SKM-1 treated with dmso at 0.1 percent for 144 hours (cell line): ENCODE measurements around the gene EFNB1.

Source experiments
- DNase-seq: peaks from one replicate; lab custom pipeline; 2025; ENCODE audit not compliant: unreplicated experiment; lab: John Stamatoyannopoulos, UW

EFNB1 gene

DNA sequence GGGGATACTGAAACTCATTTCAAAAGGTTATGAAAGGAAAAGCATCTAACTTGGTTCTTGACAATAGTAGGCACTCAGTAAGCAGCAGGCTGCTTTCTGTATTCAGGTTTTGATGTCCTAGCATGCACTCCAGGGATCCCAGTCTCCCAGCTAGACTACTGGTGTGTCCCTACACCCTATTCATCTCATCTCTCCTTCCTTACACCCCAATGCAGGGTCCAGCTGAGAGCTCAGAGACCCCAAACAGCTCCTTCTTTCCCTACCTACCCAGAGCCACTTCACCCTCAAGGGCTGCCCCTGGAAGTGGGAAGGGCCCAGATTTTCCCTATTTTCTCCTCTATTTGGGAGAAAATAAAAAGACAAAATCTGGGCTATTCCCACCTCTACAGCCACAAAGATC is 1.6 kb upstream of the EFNB1 start:
- no peak for DNase-seq

DNA sequence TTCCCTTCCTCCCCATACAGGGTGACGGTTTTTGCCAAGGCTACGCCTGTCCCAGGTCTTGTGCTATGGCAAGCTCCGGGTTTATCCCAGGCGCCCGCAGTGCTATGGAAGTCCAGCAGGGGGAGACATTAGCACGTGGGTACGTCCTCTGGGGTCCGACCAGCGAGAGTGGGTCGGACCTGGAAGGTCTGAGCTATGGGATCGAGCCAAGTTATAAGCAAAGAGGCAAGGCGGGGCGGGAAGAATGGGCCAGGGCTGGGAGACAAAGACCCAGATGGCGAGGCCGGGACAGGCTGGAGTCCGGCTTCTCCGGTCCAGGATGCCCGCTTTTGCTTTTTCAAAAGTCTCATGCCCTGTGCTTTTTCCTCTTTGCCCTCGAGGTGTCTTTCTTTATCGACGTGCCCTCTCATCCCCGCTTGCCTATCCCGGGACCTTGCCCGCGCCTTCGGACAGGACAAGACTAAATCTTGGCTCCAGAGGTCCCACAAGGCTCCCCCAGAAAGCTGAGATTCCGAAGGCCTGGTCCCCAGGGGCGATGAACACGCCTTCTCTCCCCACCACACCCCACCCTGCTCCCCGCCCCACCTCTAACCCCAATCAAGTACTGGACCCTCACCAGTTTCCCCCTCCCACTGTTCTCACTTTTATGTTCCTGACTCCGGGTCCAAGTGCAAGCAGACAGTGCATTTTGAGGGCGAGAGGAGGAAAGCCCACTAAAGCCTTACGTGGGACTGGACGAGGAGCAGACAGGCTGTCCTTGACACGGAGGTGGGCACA is 785 bp upstream of the EFNB1 start:
- DNase-seq = peak; percentile 39

DNA sequence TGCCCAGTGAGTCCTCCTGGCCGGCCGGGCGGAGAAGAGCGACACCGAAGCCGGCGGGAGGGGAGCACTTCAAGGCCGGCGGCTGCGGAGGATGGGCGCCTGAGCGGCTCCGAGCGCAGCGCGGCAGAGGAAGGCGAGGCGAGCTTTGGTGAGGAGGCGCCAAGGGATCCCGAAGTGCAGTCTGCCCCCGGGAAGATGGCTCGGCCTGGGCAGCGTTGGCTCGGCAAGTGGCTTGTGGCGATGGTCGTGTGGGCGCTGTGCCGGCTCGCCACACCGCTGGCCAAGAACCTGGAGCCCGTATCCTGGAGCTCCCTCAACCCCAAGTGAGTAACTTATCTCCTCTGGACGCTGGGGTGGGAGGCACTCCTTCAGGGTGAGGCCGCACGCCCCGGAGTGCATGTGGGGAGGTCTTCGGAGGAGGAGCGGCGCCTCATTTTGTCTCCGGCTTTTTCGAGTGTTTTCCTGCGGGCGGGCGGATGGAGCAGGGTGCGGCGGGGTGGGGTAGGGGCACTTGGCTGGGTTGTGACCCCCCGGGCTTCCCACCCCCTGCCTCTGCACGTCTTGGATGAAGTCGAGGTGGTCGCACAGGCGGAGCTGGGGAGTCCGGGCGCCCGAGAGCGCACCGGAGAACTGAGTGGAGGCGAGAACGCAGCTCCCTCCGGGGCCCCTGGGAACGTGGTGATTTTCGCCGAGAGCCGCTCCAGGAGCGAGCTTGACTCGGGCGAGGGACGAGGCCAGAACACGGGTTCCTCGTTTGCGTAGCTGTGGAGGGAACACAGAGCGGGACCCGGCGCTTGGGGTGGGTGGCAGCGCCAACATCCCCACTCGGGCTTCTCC is 979 bp downstream of the EFNB1 start:
- no peak for DNase-seq

DNA sequence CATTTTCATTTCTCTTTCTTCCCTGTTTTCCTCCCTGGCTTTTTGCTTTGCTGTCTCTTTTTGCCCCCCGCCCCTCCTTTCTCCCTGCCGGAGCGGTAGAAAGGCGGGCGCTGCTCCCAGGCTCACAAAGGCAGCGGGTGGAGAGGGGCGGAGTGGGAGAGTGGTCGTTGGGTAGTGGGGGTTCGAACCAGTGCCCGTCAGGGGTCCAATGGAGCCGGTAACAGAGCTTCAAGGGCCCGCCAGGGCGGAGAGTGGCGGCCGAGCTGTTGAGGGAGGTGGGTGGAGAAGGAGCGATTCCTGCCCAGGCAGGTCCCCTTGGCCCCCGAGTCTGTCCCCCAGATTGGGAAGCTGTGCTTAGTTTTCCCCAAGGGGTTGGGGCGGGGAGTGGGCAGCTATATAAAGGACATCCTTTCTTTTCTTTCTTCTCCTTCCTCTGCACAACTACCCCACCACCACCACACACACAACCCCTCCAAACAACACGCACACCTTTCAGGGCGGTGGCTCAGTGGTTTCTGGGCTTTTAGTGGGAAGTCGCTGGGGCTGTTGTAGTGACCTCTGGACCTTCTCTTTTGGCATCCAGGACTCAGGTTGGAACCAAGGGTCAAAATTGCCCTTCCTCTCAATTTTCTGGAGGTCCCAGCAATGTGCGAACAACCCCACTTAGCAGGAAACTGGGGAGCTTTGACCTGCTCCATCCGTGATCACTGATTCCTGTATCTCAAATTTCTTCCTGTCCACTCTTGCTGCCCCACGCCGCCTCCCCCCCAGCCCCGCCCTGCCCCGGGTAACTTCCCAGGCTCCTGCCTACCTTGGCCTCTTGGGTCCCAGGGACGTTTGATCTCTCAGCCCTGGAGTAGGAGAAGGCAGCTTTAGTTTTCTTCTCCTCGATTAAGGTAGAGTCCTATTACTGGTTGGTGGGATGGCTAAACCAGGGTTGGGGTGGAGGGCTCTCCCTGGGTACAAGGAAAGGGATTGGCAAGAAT is 1.9 kb downstream of the EFNB1 start:
- DNase-seq = no peak

DNA sequence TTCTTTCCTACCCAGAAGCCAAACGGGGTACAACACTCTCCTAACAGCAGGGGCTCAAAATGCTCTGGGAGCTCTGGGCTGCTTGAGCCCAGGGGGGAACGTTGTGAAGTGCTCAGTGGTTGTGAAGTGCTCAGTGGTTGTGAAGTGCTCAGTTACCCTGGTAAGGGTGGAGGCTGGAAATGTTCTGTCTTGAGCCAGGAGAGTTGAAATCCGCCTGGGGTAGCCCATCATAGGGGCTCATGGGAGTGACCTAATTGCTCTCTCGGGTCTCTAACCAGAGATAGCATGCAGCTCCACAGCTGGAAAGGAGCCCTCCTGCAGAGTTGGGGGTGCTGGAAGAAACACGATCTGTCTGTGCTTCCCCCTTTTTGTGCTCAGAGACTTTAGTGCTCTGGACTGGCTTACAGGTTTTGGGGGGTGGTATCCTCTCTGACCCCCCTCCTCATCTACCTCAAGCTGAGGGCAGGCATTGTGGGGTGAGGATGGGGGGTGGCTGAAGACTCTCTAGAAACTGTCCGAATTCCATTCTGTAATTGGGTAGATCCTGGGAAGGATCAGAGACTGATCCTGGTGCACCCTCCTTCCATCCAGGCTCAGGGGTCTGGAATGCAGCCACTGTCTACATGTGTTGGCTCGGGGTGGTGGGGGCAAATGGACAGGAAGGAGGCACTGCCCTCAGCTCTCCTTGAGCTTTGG is 2.7 kb downstream of the EFNB1 start:
- no peak for DNase-seq

DNA sequence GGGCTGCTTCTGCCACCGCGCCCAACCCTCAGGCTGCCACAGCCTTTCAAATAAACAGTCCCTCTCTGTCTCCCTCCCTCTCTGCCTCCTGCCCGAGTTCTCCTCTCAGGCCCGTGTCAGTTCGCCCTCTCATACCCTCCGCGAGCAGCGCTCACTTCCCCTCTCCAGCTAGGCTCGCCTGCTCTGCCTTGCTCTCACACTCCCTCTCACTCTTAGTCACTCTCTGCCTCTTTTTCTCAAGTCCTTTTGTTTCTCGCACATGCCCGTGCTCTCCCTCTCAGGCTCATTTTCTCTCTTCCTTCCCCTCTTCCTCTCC is 3.2 kb downstream of the EFNB1 start:
- DNase-seq = peak; percentile 68

DNA sequence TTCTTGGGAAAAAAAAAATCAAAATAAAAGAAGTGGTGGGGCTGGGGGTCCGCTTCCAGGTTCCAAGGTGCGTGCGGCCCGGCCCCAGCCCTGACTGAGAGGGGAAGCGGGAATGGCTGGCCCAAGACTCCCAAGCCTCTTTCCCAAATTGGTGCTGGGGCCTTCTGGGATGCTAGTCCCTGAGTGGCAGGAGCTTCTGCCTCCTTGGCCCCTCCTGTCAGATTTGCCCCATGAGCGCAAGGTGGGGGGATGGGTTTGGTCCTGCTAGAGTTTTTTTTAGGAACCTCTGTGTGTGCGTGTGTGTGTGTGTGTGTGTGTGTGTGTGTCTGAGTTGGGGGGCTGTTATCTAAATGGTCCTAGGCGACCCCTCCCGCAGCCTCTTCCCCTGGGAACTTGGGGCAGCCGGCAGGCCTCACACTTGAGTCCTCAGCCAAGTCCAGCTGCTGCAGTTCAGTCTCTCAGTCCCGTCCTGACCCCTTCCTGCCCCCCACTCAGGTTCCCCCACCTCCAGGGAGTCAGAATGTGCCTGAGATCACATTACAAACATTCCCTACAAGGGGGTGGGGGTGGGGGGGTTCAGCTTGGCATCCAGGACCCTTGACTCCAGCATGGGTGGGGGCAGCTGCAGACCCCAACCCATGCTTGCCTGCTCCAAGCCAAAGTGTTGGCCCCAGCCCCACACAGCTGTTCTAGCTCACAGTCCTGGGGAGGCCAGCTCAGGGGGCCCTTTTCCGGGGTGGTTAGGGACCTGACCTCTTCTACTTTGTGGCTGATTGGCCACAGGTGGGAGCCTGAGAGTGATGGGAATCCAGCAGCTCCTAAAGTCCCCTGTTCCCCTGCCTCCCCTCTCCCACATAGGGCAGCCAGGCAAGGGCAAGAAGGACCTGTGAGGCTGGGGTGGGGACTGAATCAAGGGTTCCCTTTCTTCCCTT is 4.0 kb downstream of the EFNB1 start:
- DNase-seq = no peak

DNA sequence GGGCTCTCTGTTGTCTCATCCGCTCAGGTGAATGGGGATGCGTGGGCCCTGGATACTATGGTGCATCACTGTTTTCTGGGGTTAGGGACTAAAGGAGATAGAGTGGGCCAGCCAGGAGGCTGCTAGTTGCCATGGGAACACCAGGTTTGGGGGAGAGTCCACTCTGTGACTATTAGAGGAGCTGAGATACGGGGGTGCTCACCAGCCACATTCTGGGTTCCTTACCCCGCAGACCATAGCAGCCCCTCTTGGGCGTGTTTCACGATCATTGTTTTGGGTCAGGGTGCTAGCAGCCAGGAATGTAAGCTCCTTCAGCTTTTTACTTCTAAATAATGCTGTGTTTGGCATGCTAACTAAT is 4.6 kb downstream of the EFNB1 start:
- DNase-seq = no peak

DNA sequence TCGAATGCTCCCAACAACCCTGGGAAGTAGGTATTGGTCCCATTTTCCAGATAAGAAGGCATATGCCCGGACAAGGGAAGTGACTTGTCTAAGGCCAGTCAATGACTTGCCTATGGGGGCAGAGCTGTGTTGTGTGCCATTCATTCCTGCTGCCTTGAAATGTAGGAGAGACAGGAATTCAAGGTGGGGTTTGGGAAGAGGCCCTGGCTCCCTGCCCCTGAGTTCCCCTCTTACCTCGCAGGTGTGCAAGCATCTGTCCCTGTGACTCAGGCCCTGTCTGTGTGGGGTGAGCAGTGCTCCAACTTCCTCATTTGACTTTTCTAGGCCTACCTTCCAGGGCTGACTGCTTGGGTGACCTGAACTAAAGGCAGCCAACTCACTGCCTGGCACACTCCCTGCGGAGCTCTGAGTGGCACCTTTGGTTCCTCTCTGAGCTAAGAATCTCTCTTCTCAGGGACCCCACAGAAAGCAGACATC is 5.1 kb downstream of the EFNB1 start:
- DNase-seq = peak; percentile 41

DNA sequence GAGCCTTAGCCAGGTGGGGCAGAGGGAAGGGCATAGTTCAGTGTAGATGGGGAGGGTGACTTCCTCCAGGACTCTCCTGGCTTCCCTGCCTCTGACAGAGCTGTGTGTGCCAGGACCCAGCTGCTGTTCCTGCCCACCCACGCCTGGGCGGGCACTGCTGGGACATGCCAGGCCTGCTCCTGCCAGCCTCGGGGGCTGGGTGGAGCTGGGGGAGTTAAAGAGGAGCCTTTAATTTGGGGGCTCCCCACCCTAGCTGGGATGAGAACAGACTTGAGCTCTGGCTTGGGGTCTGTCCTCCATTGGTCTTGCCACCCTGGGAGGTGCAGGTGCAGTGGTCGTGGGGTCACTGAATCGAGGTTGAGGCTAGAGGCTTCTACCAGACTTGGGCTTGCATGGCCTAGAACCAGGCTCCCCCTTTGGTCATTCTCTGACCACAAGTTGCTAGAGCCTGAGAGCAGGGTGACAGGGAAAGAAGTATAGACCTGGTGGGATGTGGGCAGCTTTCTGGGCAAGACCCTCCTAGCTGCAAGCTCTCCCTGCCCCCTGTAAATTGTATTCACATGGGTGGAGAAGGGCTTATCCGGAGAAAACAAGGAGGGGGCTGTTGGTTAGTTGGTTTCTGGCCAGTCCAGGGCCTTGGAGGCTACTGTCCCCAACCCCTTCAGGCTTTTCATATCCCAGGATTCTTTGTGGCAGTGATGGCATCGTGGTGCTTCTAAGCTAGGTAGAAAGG is 5.7 kb downstream of the EFNB1 start:
- no peak for DNase-seq

DNA sequence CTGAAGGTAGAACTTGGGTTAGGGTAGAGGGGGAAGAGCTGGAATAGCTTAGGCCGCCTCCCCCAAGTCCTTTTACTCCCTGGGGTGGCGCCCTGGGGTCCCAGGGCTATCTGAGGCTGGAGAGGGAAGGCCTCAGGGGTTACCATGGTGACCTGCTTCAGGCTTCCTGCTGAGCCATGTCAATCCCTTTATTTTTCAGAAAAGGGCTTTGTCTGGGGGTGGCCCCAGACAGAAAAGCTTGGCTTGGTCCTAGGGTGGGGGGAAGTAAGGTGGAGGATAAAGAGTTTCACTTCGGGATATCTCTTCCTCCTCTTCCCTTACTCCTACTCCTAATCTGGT is 6.3 kb downstream of the EFNB1 start:
- DNase-seq = no peak

DNA sequence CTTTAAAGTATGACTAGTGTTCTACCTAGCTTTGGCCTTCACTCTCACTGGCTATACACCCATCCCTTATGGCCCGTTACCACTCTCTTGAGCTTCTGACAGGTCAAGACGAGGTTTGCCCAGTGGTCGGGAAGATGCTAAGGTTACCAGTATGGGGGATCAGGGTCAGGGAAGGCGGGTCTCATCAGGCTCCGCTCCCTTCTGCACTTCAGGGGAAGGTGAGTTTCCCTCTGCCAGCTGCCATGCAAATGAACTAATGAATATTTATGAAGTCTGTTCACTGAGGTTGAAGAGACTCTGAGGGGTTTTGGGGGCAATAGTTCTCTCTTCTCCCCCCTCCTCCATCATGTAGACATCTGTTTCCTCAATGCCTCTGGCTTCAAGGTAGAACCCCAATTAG is 6.6 kb downstream of the EFNB1 start:
- no peak for DNase-seq

DNA sequence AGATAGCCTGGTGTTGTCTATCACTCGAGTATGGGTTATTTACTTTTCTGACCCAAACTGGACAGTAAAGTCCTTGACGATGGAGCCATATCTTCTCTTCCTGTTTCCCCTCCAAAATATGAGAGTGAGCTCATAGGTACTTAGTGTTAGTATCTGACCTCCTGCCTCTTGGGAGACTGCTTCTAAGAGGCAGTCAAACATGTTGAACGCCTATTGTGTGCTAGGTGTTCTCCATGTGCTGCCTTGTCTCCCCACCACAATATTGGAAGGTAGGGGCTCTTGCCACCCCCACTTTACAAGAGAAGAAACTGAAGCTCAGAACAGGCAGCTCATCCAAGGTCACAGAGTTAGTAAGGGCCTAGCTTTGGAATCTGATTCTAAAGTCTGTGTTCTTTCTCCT is 8.3 kb downstream of the EFNB1 start:
- no peak for DNase-seq

DNA sequence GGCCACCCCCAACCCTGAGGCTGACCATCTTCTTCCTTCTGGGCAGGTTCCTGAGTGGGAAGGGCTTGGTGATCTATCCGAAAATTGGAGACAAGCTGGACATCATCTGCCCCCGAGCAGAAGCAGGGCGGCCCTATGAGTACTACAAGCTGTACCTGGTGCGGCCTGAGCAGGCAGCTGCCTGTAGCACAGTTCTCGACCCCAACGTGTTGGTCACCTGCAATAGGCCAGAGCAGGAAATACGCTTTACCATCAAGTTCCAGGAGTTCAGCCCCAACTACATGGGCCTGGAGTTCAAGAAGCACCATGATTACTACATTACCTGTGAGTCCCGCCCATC is 9.7 kb downstream of the EFNB1 start:
- no peak for DNase-seq

DNA sequence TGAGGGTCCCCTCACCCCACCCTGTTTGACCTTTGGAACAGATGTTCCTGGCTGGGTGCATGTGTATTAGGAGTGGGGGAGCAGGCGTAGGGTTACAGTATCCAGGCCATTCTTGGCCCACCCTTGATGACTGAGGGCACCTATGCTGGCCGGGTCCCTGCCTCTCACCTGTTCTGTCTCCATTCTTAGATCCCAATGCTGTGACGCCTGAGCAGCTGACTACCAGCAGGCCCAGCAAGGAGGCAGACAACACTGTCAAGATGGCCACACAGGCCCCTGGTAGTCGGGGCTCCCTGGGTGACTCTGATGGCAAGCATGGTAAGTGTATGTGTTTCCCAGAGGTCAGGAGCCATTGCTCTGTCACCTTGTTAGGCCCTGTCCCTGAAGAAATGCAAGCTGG is 10.9 kb downstream of the EFNB1 start:
- no peak for DNase-seq

DNA sequence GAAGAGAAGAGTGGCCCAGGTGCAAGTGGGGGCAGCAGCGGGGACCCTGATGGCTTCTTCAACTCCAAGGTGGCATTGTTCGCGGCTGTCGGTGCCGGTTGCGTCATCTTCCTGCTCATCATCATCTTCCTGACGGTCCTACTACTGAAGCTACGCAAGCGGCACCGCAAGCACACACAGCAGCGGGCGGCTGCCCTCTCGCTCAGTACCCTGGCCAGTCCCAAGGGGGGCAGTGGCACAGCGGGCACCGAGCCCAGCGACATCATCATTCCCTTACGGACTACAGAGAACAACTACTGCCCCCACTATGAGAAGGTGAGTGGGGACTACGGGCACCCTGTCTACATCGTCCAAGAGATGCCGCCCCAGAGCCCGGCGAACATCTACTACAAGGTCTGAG is 11.4 kb downstream of the EFNB1 start:
- DNase-seq = no peak

DNA sequence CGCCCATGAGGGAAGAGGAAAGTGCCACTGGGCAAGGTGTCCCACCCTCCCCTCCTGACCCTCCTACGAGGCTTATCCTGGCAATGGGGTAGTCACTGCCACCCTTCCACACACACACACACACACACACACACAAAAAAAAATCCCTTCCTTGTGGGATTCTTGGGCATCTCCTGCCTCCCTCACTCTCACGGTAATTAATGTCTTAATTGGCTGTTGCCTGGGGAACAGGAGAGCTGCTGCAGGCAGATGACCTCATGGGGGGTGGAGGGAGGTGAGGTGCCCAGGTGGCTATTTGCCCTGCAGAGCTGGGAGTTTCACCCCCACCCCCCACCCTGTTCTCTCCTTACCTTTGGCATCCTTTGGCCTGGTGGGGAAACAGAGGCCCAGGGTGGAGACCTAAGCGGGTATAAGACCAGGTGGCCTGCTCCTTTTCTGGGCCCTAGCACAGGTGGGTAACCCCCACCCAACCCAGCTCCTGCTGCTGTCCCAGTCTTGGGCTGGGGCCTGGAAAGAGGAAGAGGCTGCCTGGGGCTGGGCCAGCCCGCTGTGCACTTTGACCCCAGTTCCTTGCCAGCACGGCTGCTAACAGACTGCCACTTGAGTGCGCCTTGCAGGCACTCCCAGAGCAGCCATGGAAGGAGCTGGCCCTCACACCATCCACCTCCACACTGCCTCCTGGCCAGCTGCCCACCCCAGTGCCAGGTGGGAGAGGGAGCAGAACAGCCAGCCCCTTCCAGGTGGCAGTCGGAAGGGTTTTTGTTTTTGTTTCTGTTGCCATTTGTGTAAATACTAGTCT is 12.6 kb downstream of the EFNB1 start:
- DNase-seq = no peak

DNA sequence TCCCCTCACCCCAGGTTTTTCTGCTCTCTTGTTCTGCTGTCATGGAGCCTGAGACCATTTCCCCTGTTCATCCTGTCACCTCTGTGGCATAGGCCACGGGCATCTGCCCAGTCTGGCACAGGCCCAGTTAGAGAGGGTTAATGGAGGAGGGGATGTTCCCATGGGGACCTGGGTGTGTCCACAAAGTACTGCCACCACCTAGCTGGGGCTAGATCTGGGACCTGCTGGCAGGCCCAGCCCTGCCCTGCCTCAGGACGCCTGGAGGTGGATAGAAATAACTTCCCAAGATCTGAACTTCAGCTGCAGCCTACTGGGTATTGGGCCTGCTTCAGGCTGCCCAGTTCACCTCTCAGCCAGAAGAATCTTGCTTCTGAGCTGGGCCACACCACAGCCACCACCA is 13.5 kb downstream of the EFNB1 start:
- no peak for DNase-seq
